IPS-15b (cell line): ENCODE data around the gene MS4A6A.
"Not testable (repeated sequence)": the region's sequence is repeated elsewhere in the genome, so short reads cannot be mapped to it uniquely, and the experiment has no call there.

Experiments used
- H3K27me3 ChIP-seq: one replicate; pipeline ENCODE4 v1.6.1; 2013; ENCODE audit warnings: low read length; ENCODE audit not compliant: control insufficient read depth, insufficient read depth
- H3K36me3 ChIP-seq: one replicate; pipeline ENCODE4 v1.6.1; 2013; ENCODE audit warnings: low read length; ENCODE audit not compliant: control insufficient read depth, insufficient read depth
- H3K4me1 ChIP-seq: one replicate; pipeline ENCODE4 v1.6.1; 2013; ENCODE audit warnings: mild to moderate bottlenecking, low read length; ENCODE audit not compliant: control insufficient read depth, insufficient read depth
- H3K4me3 ChIP-seq: one replicate; pipeline ENCODE4 v1.5.1; 2013; ENCODE audit warnings: low read depth, low read length
- H3K9ac ChIP-seq: one replicate; pipeline ENCODE4 v1.6.1; 2013; ENCODE audit warnings: low read depth, mild to moderate bottlenecking, low read length
- H3K9me3 ChIP-seq: one replicate; pipeline ENCODE4 v1.6.1; 2013; ENCODE audit warnings: mild to moderate bottlenecking, low read length; ENCODE audit not compliant: control insufficient read depth, insufficient read depth

Gene MS4A6A

GRCh38 chr11:60201334-60201733 lies 18.5 kb upstream of the MS4A6A start:
- not testable (repeated sequence) for H3K27me3 ChIP-seq, H3K9ac ChIP-seq, H3K4me1 ChIP-seq

GRCh38 chr11:60197442-60197841 lies 14.6 kb upstream of the MS4A6A start:
- Histone ChIP-seq H3K9me3 (peaks cover 3% of the 10 kb centered on the region), H3K4me1 (no peaks in the 10 kb centered on the region), H3K9ac (no peak overlapping the region), H3K4me3 (no peak overlapping the region), H3K36me3 (no peaks in the 10 kb centered on the region), H3K27me3 (no peaks in the 10 kb centered on the region)

More at GRCh38 chr11:60201334-60201733, 18.5 kb upstream of the MS4A6A start:
- H3K9me3 ChIP-seq, H3K4me3 ChIP-seq, H3K36me3 ChIP-seq: not testable (repeated sequence)

- no peaks in the 10 kb centered on the region for H3K27me3 ChIP-seq
- H3K4me1 ChIP-seq: no peaks in the 10 kb centered on the region
- H3K9ac ChIP-seq: no peak overlapping the region
- no peaks in the 10 kb centered on the region for H3K9me3 ChIP-seq
- no peaks in the 10 kb centered on the region for H3K36me3 ChIP-seq
- H3K4me3 ChIP-seq: no peak overlapping the region
Observed at GRCh38 chr11:60195923-60196368, 13.1 kb upstream of the MS4A6A start.

- Histone ChIP-seq H3K9ac (no peak overlapping the region), H3K4me3 (no peak overlapping the region), H3K27me3 (no peaks in the 10 kb centered on the region), H3K4me1 (no peaks in the 10 kb centered on the region), H3K9me3 (no peaks in the 10 kb centered on the region), H3K36me3 (no peaks in the 10 kb centered on the region)
Observed at GRCh38 chr11:60194511-60194910, 11.6 kb upstream of the MS4A6A start.

GRCh38 chr11:60193687-60194433 lies 11.0 kb upstream of the MS4A6A start:
- no peaks in the 10 kb centered on the region for H3K27me3 ChIP-seq
- H3K9me3 ChIP-seq: no peaks in the 10 kb centered on the region
- H3K9ac ChIP-seq: no peak overlapping the region
- H3K4me3 ChIP-seq: no peak overlapping the region
- no peaks in the 10 kb centered on the region for H3K36me3 ChIP-seq
- no peaks in the 10 kb centered on the region for H3K4me1 ChIP-seq

GRCh38 chr11:60192564-60192963 lies 9.7 kb upstream of the MS4A6A start:
- H3K36me3 ChIP-seq, H3K4me3 ChIP-seq, H3K9ac ChIP-seq, H3K27me3 ChIP-seq, H3K4me1 ChIP-seq, H3K9me3 ChIP-seq: not testable (repeated sequence)

GRCh38 chr11:60188481-60188880 lies 5.6 kb upstream of the MS4A6A start:
- H3K9ac ChIP-seq, H3K36me3 ChIP-seq, H3K4me1 ChIP-seq, H3K27me3 ChIP-seq, H3K4me3 ChIP-seq, H3K9me3 ChIP-seq: not testable (repeated sequence)

GRCh38 chr11:60186128-60186527 lies 3.2 kb upstream of the MS4A6A start:
- not testable (repeated sequence) for H3K9me3 ChIP-seq, H3K36me3 ChIP-seq, H3K9ac ChIP-seq, H3K4me3 ChIP-seq, H3K27me3 ChIP-seq, H3K4me1 ChIP-seq

GRCh38 chr11:60185512-60185827 lies 2.6 kb upstream of the MS4A6A start:
- not testable (repeated sequence) for H3K9me3 ChIP-seq, H3K36me3 ChIP-seq, H3K4me1 ChIP-seq, H3K9ac ChIP-seq, H3K27me3 ChIP-seq, H3K4me3 ChIP-seq

- Histone ChIP-seq H3K9me3 (no peaks in the 10 kb centered on the region), H3K4me3 (no peak overlapping the region), H3K36me3 (no peaks in the 10 kb centered on the region), H3K4me1 (no peaks in the 10 kb centered on the region), H3K27me3 (no peaks in the 10 kb centered on the region), H3K9ac (no peak overlapping the region)
Observed at GRCh38 chr11:60184824-60185511, 2.1 kb upstream of the MS4A6A start.

- Histone ChIP-seq H3K4me3 (no peak overlapping the region), H3K36me3 (no peaks in the 10 kb centered on the region), H3K27me3 (no peaks in the 10 kb centered on the region), H3K9ac (no peak overlapping the region), H3K9me3 (no peaks in the 10 kb centered on the region), H3K4me1 (no peaks in the 10 kb centered on the region)
Observed at GRCh38 chr11:60183591-60184205, 815 bp upstream of the MS4A6A start.

- Histone ChIP-seq H3K27me3 (no peaks in the 10 kb centered on the region), H3K9ac (no peak overlapping the region), H3K4me3 (no peak overlapping the region), H3K4me1 (no peaks in the 10 kb centered on the region), H3K9me3 (no peaks in the 10 kb centered on the region), H3K36me3 (no peaks in the 10 kb centered on the region)
Observed at GRCh38 chr11:60175860-60176275, 7.0 kb downstream of the MS4A6A start.
